Natural killer cell (primary cell): Measurements from ENCODE around the gene STX16. TPM values are rescaled to one million over a fixed set of nuclear protein-coding genes. Genes with fewer than 3 reads are reported as not detected.

Experiments
- ATAC-seq, 3 donors: fragments of 150-1000 bp in 2 of 3; fragments of 200-7000 bp in 1 of 3; cut with Tn5 transposase; 1 replicate in 1 of 3; 2 replicates in 2 of 3; pipeline ENCODE4 v1.10.0; 2021; ENCODE audit warnings: mild to moderate bottlenecking in 2 of 3, moderate library complexity in 2 of 3
- DNase-seq, 2 donors: peaks; one replicate each; pipeline versions ENCODE4 v3.0.0 to v3.0.0-alpha.2; 2013 to 2021; ENCODE audit warnings: mixed read lengths in 1 of 2
- H3K27ac ChIP-seq: one replicate; pipeline ENCODE4 v1.5.1; 2013; ENCODE audit warnings: mild to moderate bottlenecking, low read length
- H3K27me3 ChIP-seq: one replicate; pipeline ENCODE4 v1.6.1; 2013; ENCODE audit warnings: low read length; ENCODE audit not compliant: control insufficient read depth, insufficient read depth
- H3K36me3 ChIP-seq: one replicate; pipeline ENCODE4 v1.6.1; 2013; ENCODE audit warnings: low read length; ENCODE audit not compliant: control insufficient read depth, insufficient read depth
- H3K4me1 ChIP-seq: one replicate; pipeline ENCODE4 v1.6.1; 2013; ENCODE audit warnings: low read length; ENCODE audit not compliant: control insufficient read depth, insufficient read depth
- H3K4me3 ChIP-seq: one replicate; pipeline ENCODE4 v1.5.1; 2013; ENCODE audit warnings: low read length
- H3K9me3 ChIP-seq: one replicate; pipeline ENCODE4 v1.6.1; 2013; ENCODE audit warnings: low read length; ENCODE audit not compliant: control insufficient read depth, insufficient read depth
- H3K27ac Mint-ChIP-seq, 2 donors: one replicate each; pipeline ENCODE4 v1.8.0; 2022; ENCODE audit warnings: mild to moderate bottlenecking in 2 of 2, mixed read lengths in 2 of 2, moderate library complexity in 1 of 2
- H3K27me3 Mint-ChIP-seq, 2 donors: one replicate each; pipeline ENCODE4 v1.8.0; 2022; ENCODE audit warnings: low read depth in 2 of 2, mixed read lengths in 2 of 2
- H3K36me3 Mint-ChIP-seq: one replicate; pipeline ENCODE4 v1.8.0; 2022; ENCODE audit warnings: mixed read lengths
- H3K4me1 Mint-ChIP-seq, 2 donors: one replicate each; pipeline ENCODE4 v1.8.0; 2022; ENCODE audit warnings: mixed read lengths in 2 of 2
- H3K4me3 Mint-ChIP-seq: one replicate; pipeline ENCODE4 v1.8.0; 2022; ENCODE audit warnings: mild to moderate bottlenecking, moderate library complexity, mixed read lengths
- H3K9me3 Mint-ChIP-seq, 2 donors: one replicate each; pipeline ENCODE4 v1.8.0; 2022; ENCODE audit warnings: mixed read lengths in 2 of 2
- CTCF ChIP-seq: fragments of 200-600 bp; IDR thresholded peaks from one replicate; pipeline ENCODE4 v1.8.0; 2022; ENCODE audit warnings: antibody characterized with exemption
- WGBS: methylation state at CpG from one replicate; pipeline ENCODE4 v1.1.7; 2013; ENCODE audit warnings: missing lambda C conversion rate; ENCODE audit not compliant: insufficient coverage; 5-methylcytosine and 5-hydroxymethylcytosine counted together
- intact Hi-C: fragments of 100-400 bp; cut with micrococcal nuclease; formaldehyde crosslinking; loops from one replicate; pipeline ENCODE4 v1.14.2; 2022
- total RNA-seq, 4 donors: library from RNA; stranded (reverse); fragments of 120-200 nt in 1 of 4; gene quantifications; one replicate each; pipeline versions ENCODE4 v1.2.3 to v1.2.4, GENCODE V29; 2013 to 2022

STX16 gene
- total RNA-seq, 3 donors from 2014 or later (not counting 1 experiment from before 2014, with no cell fraction given): 136 to 146 (median 143) TPM

GRCh38 chr20:58635279-58635665, 15.8 kb upstream of the STX16 start:
- Mint-ChIP-seq H3K27me3 (peaks cover 18% of the 10 kb centered on the region in 2 donors), H3K9me3 (no peaks in the 10 kb centered on the region), H3K4me1 (no peaks in the 10 kb centered on the region), H3K4me3 (no peak overlapping the region), H3K27ac (no peak overlapping the region), H3K36me3 (no peaks in the 10 kb centered on the region)
- TF ChIP-seq CTCF: no peak
- Histone ChIP-seq H3K4me1 (no peaks in the 10 kb centered on the region), H3K4me3 (no peak overlapping the region), H3K36me3 (no peaks in the 10 kb centered on the region), H3K27me3 (peaks cover 3% of the 10 kb centered on the region), H3K9me3 (no peaks in the 10 kb centered on the region), H3K27ac (no peak overlapping the region)
- intact Hi-C loops: no loop called here
- no peak for DNase-seq
- ATAC-seq: no peak
- 88% methylated on average over 11 of the region's 11 CpGs for WGBS

DNA sequence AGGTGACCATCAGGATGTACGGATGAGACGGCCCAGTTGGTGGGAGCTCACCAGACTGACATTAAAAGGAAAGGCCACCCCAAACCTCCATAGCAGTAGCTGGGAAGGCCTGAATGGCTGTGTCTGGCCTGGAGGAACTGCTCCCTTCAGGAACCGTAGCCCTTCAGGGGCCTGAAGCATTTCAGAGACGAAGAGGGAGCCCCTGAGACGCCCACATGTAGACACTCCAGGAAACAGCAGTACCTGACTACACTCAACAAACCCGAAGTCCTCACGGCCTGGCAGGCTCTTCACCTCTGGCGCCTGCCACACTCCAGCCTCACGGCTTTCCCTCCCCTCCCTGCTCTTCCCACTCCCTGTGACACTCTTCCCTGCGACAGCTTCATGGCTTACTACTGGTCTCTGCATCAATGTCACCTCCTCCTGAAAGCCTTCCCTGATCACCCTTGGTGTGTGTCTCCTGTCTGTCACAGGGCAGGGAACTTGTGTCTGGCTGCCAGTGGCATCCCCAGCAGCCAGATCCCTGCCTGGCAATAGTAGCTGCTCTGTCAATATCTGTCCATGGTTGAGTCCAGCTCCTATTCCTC, 14.6 kb upstream of the STX16 start:
- ATAC-seq (no peak), DNase-seq (no peak)
- H3K36me3 Mint-ChIP-seq: no peaks in the 10 kb centered on the region
- H3K9me3 Mint-ChIP-seq: no peaks in the 10 kb centered on the region
- Histone ChIP-seq H3K4me3 (no peak overlapping the region), H3K9me3 (no peaks in the 10 kb centered on the region), H3K36me3 (no peaks in the 10 kb centered on the region), H3K27ac (no peak overlapping the region), H3K27me3 (peaks cover 3% of the 10 kb centered on the region), H3K4me1 (no peaks in the 10 kb centered on the region)
- intact Hi-C loops: no loop called here
- TF ChIP-seq CTCF: no peak
- H3K4me1 Mint-ChIP-seq: no peaks in the 10 kb centered on the region
- H3K4me3 Mint-ChIP-seq: no peak overlapping the region
- 84% methylated on average over 10 of the region's 10 CpGs for WGBS
- H3K27me3 Mint-ChIP-seq: peaks cover 18 to 19% of the 10 kb centered on the region in 2 donors
- H3K27ac Mint-ChIP-seq: no peak overlapping the region

GRCh38 chr20:58636983-58637421, 14.1 kb upstream of the STX16 start:
- DNase-seq (no peak), ATAC-seq (no peak)
- no peak overlapping the region for H3K4me3 Mint-ChIP-seq
- H3K27ac ChIP-seq: no peak overlapping the region
- H3K27me3 Mint-ChIP-seq: peaks cover 19 to 20% of the 10 kb centered on the region in 2 donors
- H3K36me3 ChIP-seq: no peaks in the 10 kb centered on the region
- H3K9me3 ChIP-seq: no peaks in the 10 kb centered on the region
- peaks cover 3% of the 10 kb centered on the region for H3K27me3 ChIP-seq
- H3K36me3 Mint-ChIP-seq: no peaks in the 10 kb centered on the region
- no peaks in the 10 kb centered on the region for H3K4me1 ChIP-seq
- no peak for TF ChIP-seq CTCF
- H3K27ac Mint-ChIP-seq: no peak overlapping the region
- no peak overlapping the region for H3K4me3 ChIP-seq
- no peaks in the 10 kb centered on the region for H3K4me1 Mint-ChIP-seq
- WGBS: 86% methylated on average over 8 of the region's 8 CpGs
- intact Hi-C loops: no loop called here
- no peaks in the 10 kb centered on the region for H3K9me3 Mint-ChIP-seq
